Measurements from ENCODE around the gene DOCK8. TPM values are rescaled to one million over a fixed set of nuclear protein-coding genes. Genes with fewer than 3 reads are reported as not detected.

The DOCK8 gene
- total RNA-seq, 1 donor: under 0.01 TPM

DNA sequence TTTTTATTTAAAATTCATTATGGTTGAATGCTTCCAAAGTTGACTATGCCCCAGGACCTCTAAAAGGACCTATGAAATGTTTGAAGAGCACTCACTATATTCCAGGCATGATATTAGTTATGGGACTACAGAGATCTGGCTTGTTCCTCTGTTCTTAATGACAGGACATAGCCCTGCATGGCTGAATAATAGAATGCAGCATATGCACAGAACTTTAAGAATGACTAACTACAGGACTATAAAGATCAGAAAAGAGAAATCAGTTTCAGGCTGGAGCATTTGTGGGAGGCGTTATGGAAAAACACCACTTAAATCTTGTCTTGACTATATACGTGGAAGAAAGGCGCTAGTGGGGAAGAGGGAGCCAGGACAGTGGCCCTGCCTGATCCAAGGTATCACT is 239.2 kb downstream of the DOCK8 start:
- Histone ChIP-seq H3K27ac (ENCODE audit: low read depth, low read length) (no peak overlapping the region), H3K27me3 (ENCODE audit: insufficient read depth, low read length) (no peaks in the 10 kb centered on the region), H4K20me1 (ENCODE audit: insufficient read depth, low read length) (no peaks in the 10 kb centered on the region), H3K4me1 (ENCODE audit: insufficient read depth, low read length) (no peaks in the 10 kb centered on the region), H3K4me2 (ENCODE audit: insufficient read depth, low read length) (no peak overlapping the region), H3K36me3 (ENCODE audit: insufficient read depth, low read length) (no peaks in the 10 kb centered on the region), H3K79me2 (ENCODE audit: insufficient read depth, low read length) (no peaks in the 10 kb centered on the region), H2AFZ (ENCODE audit: low read length) (no peak overlapping the region), H3K9me3 (ENCODE audit: low read depth, low read length) (no peaks in the 10 kb centered on the region), H3K4me3 (ENCODE audit: insufficient read depth, low read length) (no peak overlapping the region)
- TF ChIP-seq, protein P1, sequence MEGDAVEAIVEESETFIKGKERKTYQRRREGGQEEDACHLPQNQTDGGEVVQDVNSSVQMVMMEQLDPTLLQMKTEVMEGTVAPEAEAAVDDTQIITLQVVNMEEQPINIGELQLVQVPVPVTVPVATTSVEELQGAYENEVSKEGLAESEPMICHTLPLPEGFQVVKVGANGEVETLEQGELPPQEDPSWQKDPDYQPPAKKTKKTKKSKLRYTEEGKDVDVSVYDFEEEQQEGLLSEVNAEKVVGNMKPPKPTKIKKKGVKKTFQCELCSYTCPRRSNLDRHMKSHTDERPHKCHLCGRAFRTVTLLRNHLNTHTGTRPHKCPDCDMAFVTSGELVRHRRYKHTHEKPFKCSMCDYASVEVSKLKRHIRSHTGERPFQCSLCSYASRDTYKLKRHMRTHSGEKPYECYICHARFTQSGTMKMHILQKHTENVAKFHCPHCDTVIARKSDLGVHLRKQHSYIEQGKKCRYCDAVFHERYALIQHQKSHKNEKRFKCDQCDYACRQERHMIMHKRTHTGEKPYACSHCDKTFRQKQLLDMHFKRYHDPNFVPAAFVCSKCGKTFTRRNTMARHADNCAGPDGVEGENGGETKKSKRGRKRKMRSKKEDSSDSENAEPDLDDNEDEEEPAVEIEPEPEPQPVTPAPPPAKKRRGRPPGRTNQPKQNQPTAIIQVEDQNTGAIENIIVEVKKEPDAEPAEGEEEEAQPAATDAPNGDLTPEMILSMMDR (IDR thresholded peaks at IDR 0.05; ENCODE audit: extremely low read depth, low read depth, low read length): no peak
- no peak for DNase-seq (ENCODE audit: insufficient read length, low spot score, missing footprints)

DNA sequence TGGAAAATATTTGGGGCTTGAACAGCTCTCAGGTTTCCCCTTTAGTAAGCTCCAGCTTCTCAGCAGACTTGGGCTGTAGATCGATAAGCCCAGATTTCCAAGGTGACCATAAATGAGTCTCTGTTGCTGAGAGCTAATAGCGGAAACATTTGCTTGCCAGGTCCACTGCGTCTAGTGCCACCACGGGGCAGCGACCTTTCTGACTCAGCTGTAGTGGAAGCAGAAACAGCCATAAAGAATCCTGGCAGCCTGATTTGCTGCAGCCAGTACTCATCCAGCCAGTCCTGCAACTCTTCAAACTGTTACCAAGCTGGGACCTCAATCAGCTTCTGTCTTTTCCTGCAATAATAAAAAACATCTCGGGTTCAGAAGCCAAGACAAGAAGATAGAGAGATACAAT is 241.7 kb downstream of the DOCK8 start:
- H3K36me3 ChIP-seq (ENCODE audit: insufficient read depth, low read length): no peaks in the 10 kb centered on the region
- H3K27me3 ChIP-seq (ENCODE audit: insufficient read depth, low read length): no peaks in the 10 kb centered on the region
- no peak for DNase-seq (ENCODE audit: insufficient read length, low spot score, missing footprints)
- no peak overlapping the region for H3K27ac ChIP-seq (ENCODE audit: low read depth, low read length)
- no peak overlapping the region for H2AFZ ChIP-seq (ENCODE audit: low read length)
- no peak overlapping the region for H3K4me3 ChIP-seq (ENCODE audit: insufficient read depth, low read length)
- H3K9me3 ChIP-seq (ENCODE audit: low read depth, low read length): no peaks in the 10 kb centered on the region
- no peak overlapping the region for H3K4me2 ChIP-seq (ENCODE audit: insufficient read depth, low read length)
- TF ChIP-seq, protein P1 (IDR thresholded peaks at IDR 0.05; ENCODE audit: extremely low read depth, low read depth, low read length): no peak
- H3K4me1 ChIP-seq (ENCODE audit: insufficient read depth, low read length): no peaks in the 10 kb centered on the region
- no peaks in the 10 kb centered on the region for H4K20me1 ChIP-seq (ENCODE audit: insufficient read depth, low read length)
- no peaks in the 10 kb centered on the region for H3K79me2 ChIP-seq (ENCODE audit: insufficient read depth, low read length)

- H3K9me3 ChIP-seq (ENCODE audit: low read depth, low read length): no peaks in the 10 kb centered on the region
- no peaks in the 10 kb centered on the region for H3K27me3 ChIP-seq (ENCODE audit: insufficient read depth, low read length)
- H3K4me2 ChIP-seq (ENCODE audit: insufficient read depth, low read length): no peak overlapping the region
- TF ChIP-seq, protein P1 (IDR thresholded peaks at IDR 0.05; ENCODE audit: extremely low read depth, low read depth, low read length): no peak
- H3K79me2 ChIP-seq (ENCODE audit: insufficient read depth, low read length): no peaks in the 10 kb centered on the region
- H3K27ac ChIP-seq (ENCODE audit: low read depth, low read length): no peak overlapping the region
- no peaks in the 10 kb centered on the region for H4K20me1 ChIP-seq (ENCODE audit: insufficient read depth, low read length)
- H3K4me3 ChIP-seq (ENCODE audit: insufficient read depth, low read length): no peak overlapping the region
- H2AFZ ChIP-seq (ENCODE audit: low read length): no peak overlapping the region
- H3K36me3 ChIP-seq (ENCODE audit: insufficient read depth, low read length): no peaks in the 10 kb centered on the region
- no peaks in the 10 kb centered on the region for H3K4me1 ChIP-seq (ENCODE audit: insufficient read depth, low read length)
- DNase-seq (ENCODE audit: insufficient read length, low spot score, missing footprints): no peak
Measured at GRCh38 chr9:458590-458989, 243.9 kb downstream of the DOCK8 start.

- no peaks in the 10 kb centered on the region for H3K27me3 ChIP-seq (ENCODE audit: insufficient read depth, low read length)
- H3K79me2 ChIP-seq (ENCODE audit: insufficient read depth, low read length): no peaks in the 10 kb centered on the region
- H3K36me3 ChIP-seq (ENCODE audit: insufficient read depth, low read length): no peaks in the 10 kb centered on the region
- no peak overlapping the region for H3K27ac ChIP-seq (ENCODE audit: low read depth, low read length)
- no peak overlapping the region for H3K4me2 ChIP-seq (ENCODE audit: insufficient read depth, low read length)
- DNase-seq (ENCODE audit: insufficient read length, low spot score, missing footprints): no peak
- no peaks in the 10 kb centered on the region for H3K4me1 ChIP-seq (ENCODE audit: insufficient read depth, low read length)
- no peaks in the 10 kb centered on the region for H3K9me3 ChIP-seq (ENCODE audit: low read depth, low read length)
- TF ChIP-seq, protein P1 (IDR thresholded peaks at IDR 0.05; ENCODE audit: extremely low read depth, low read depth, low read length): no peak
- H3K4me3 ChIP-seq (ENCODE audit: insufficient read depth, low read length): no peak overlapping the region
- no peak overlapping the region for H2AFZ ChIP-seq (ENCODE audit: low read length)
- H4K20me1 ChIP-seq (ENCODE audit: insufficient read depth, low read length): no peaks in the 10 kb centered on the region
Measured at GRCh38 chr9:459491-460444, 245.1 kb downstream of the DOCK8 start.
